22Rv1 (cell line): ENCODE measurements around the gene HYAL2.
"Not testable (repeated sequence)": the region's sequence is repeated elsewhere in the genome, so short reads cannot be mapped to it uniquely, and the experiment has no call there.

Experiments used
- H3K27ac ChIP-seq: fragments of 450-650 bp; 2 replicates; pipeline ENCODE4 v1.5.1; 2017
- CTCF ChIP-seq: fragments of 450-650 bp; IDR thresholded peaks from 2 replicates; pipeline ENCODE4 v1.5.1; 2017; ENCODE audit warnings: mild to moderate bottlenecking
- ZFX ChIP-seq: fragments of 450-650 bp; IDR thresholded peaks from 2 replicates; pipeline ENCODE4 v1.6.1; 2017; ENCODE audit warnings: antibody characterized with exemption, borderline replicate concordance

HYAL2 gene

GRCh38 chr3:50287262-50287661 is 35.3 kb downstream of the HYAL2 start:
- TF ChIP-seq CTCF = no peak
- H3K27ac ChIP-seq = no peak overlapping the region

- TF ChIP-seq ZFX (no peak), CTCF (no peak)
Measured at GRCh38 chr3:50286322-50287227, 36.0 kb downstream of the HYAL2 start.

GRCh38 chr3:50284121-50284520 is 38.4 kb downstream of the HYAL2 start:
- not testable (repeated sequence) for H3K27ac ChIP-seq

More at GRCh38 chr3:50286322-50287227, 36.0 kb downstream of the HYAL2 start:
- no peak overlapping the region for H3K27ac ChIP-seq

GRCh38 chr3:50279255-50280016 is 43.1 kb downstream of the HYAL2 start:
- H3K27ac ChIP-seq = no peak overlapping the region

GRCh38 chr3:50278880-50279224 is 43.7 kb downstream of the HYAL2 start, which contains the start of gene LSMEM2:
Gene LSMEM2 (plus strand): TSS chr3:50279087. CDS start chr3:50279114, 27 bp downstream.
- H3K27ac ChIP-seq = no peak within 1 kb of the TSS
- TF ChIP-seq ZFX (no peak), CTCF (no peak)

More at GRCh38 chr3:50279255-50280016, 43.1 kb downstream of the HYAL2 start:
- TF ChIP-seq ZFX (no peak), CTCF (no peak)

GRCh38 chr3:50278123-50278879 is 44.2 kb downstream of the HYAL2 start:
- H3K27ac ChIP-seq = no peak overlapping the region
- TF ChIP-seq ZFX = no peak
- TF ChIP-seq CTCF = no peak

- TF ChIP-seq CTCF (no peak), ZFX (no peak)
- H3K27ac ChIP-seq = no peak overlapping the region
Measured at GRCh38 chr3:50276762-50277101, 45.8 kb downstream of the HYAL2 start.
